GM12891 (cell line): Measurements from ENCODE around the gene RGS7.

Experiments used
- POLR2A ChIP-seq: IDR thresholded peaks from 2 replicates; pipeline ENCODE4 v1.6.1; 2011; ENCODE audit warnings: low read depth, low read length, control low read depth
- POLR2AphosphoS5 ChIP-seq: IDR thresholded peaks from 2 replicates; pipeline ENCODE4 v1.6.1; 2011; ENCODE audit warnings: low read depth, low read length, control low read depth
- SPI1 ChIP-seq: IDR thresholded peaks from 2 replicates; pipeline ENCODE4 v1.6.1; 2011; ENCODE audit warnings: low read depth, low read length, control low read depth

DNA sequence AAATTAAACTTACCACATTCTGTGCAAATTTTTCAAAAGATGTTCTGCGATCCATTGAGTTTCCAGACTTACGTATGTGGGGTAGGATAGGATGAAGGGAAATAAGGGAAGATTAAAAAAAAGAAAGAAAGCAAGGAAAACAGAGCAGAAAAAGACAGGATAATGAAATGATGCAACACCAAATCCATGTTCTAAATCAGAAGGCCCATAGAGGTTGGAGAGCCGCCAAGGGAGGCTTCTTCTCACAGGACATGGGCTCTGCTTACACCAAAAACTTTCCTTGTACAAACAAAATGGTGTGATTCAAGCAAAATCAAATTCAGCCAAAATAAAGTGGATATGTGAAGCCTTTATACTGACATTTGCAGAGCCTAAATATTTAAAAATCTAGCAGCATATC lies 555.6 kb downstream of the RGS7 start:
- TF ChIP-seq POLR2AphosphoS5 (no peak), SPI1 (no peak), POLR2A (no peak)
